GM19395 (cell line): Measurements from ENCODE around the gene ARHGDIB.

ENCODE experiments used
- ATAC-seq: cut with Tn5 transposase; IDR thresholded peaks from one replicate; pipeline ENCODE4 v1.9.1; 2021; ENCODE audit warnings: mild to moderate bottlenecking, moderate library complexity; ENCODE audit not compliant: unreplicated experiment

The ARHGDIB gene

DNA sequence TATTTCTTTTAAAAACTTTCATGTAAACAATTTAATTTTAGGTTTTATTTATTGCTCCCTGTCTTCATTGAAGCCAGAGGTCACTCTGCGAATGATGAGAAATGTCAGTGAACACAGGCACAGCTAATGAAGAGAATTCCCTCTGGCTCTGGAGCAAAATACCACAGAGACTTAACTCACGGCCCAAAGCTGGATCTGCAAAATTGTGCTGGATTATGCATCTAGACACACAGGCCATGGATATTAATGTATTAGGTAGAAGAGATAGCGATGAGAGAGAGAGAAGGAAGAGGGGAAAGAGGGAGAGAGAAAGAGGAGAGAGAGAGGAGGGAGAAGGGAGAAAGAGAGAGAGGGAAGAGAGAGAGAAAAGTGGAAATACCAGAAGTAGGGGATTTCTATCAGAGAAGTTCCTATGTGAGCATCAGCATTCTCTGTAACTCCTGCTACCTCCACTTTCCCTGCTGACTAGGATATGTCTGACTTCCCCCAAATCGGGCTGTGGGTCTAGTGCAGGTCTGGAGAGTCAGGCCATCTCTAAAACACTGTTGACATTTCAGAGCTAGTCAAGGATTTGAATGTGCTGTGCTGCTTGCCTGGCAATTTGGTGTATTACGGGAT, 3.7 kb downstream of the ARHGDIB start:
- no peak for ATAC-seq

DNA sequence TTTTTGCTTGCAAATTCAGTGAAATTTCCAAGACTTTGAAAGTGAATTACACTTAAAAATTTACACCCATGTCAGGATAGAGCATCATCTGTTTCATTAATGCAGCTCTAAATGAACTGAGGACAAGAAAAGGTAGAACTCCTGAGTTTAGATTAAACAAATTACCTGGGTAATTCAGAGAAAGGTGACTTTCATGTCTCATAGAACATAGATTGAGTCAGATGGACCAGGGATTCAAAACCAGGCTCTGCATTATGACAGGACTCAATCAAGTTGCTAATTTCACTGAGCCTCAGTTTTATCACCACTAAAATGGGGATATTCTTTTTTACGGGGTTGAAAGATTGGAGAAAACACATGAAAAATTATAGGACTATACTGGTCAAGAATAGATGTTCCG, 4.5 kb downstream of the ARHGDIB start:
- ATAC-seq = no peak

DNA sequence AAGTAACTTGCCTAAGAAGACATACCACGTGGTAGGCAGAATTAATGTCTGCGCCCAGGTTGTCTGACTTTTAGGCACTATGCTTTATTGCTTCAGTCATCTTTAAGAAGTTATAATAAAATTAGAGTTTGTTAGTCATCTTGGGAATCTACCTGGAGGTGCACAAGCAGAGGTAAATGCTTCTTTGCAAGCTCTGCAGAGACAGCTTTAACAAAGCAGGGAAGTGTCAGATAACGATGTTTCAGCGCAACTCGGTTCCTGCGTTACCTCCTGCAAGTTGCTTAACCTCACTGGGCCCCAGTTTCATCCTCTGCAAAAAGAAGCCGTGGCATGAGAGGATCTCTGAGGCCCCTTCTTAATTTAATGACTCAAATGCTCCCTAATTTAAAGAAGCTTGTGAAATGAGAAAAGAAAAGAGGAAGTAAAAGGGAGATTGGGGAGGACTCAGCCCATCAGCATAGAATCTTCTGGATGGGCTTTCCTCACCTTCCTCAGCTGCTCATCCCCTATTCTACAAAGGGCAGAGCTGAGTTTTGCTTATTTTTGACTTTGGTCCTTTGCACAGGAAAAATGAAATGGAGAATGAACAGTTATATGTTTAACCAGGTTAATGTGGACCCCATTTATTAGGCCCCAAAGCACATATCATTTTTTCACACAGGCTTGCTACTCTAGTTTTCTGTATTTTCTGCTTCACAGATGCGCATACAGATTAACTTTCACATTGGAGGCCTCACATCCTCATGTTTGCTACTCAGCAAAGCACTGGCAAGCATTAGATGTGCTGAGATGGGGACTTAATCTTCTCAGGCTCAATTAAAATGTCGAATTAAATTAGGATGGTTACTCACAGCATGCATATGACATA, 5.1 kb downstream of the ARHGDIB start:
- peak; percentile 44 for ATAC-seq

DNA sequence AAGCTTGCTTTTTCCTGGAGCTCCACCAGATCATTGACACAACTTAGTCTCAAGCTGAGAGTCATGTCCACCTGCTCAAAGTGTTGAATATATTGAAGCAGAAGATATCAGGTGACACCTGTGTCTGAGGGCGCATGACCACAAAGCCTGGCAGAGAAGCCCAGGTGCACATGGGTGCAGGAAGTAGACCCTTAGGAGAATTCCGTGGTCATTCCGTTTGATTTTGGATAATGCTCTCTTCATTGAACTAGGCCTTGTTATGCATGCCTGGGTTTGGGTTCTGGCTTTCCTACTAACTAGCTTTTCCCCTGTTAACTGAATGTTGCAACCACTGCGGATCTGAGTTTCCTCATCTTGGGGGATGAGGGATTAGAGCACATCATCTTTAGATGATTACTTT, 7.1 kb downstream of the ARHGDIB start:
- no peak for ATAC-seq

DNA sequence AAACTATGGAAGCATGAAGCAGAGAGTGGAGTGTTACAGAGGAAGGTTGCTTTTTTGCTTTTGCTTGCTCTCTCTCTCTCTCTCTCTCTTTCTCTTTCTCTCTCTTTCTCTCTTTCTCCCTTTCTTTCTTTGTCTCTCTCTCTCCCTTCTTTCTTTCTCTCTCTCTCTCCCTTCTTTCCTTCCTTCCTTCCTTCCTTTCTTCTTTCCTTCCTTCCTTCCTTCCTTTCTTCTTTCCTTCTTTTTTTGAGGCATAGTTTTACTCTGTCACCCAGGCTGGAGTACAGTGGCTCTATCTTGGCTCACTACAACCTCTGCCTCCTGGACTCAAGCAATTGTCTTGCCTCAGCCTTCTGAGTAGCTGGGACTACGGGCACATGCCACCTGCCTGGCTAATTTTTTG, 7.6 kb downstream of the ARHGDIB start:
- ATAC-seq = no peak

DNA sequence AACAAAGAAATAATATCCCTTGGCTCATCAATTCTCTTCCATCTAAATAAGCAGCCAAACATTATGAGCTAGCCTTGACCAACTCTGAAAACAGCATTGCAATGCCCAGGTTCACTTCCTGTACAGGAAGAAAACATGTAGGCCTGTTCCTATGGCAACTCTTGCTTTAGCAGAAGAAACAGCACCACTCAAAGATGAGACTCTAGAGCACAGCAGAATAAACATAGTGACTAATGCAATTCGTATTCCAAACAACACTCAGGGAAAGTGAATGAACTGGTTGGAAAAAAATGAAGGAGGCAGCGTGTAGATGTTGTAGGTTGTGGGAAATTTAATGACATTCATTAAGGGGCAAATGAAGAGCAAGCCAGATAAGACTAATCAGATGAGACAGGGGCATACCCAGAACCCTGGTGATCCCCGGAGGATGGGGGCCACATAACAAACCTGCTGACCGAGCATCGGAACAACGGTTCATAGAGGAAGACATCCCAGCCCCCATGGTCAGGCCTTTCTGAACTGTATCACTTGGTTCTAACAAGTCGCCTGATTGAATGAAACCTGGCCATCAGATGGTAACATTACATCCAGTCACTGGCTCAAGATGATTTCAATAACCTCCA, 9.0 kb downstream of the ARHGDIB start:
- peak; percentile 57 for ATAC-seq

DNA sequence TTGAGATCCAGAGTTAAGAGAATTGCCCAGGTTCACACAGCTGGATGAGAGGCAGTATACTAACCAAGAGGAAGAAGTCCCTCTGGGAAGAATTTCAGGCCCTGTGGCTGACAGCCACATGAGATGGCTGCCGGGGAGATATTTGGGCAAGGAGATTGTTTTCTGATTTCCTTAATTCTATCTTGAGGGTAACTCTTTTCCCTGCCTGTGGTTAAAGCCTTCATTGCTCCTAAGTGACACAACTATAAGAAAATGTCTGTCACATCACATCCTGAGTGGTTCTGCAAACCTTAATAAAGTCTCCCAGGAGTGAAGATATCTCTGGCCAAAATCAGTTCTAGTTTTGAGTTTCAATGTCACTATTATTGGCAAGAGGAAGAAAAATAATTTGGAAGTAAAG, 9.6 kb downstream of the ARHGDIB start:
- ATAC-seq = no peak

DNA sequence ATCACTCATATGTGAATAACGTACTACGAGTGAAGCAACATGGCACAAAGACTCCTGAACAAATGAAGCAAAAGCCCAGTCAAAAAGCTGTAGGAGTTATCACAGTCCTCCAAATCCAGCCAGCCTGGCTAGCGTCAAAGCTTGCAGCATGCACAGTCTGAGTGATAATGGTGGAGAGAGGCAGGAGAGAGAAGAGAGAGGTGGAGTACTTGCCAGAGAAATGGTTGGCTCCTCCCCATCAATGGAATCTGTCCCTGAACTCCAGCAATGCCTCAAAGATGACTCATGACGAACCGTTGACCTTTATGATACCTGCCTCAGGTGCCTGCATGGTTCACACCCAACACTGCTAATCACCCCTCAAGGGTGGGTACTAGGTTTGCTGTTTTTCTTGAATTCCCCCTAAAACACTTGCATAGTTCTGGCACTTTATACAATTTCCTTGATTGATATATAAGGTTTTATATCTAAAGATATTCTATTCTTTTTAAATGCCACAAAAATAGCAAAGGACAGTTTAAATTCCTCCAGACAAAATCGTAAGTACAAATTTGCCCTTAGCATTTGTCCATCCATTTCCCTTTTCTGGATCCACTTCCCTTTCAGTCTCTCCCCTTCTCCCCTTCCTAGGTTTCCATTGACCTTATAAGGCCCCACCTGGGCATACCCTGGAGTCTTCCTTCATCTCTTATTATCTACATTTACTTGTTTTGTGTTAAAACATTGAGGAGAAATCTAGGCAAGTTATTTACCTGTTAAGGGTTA, 10.2 kb downstream of the ARHGDIB start:
- ATAC-seq = no peak

DNA sequence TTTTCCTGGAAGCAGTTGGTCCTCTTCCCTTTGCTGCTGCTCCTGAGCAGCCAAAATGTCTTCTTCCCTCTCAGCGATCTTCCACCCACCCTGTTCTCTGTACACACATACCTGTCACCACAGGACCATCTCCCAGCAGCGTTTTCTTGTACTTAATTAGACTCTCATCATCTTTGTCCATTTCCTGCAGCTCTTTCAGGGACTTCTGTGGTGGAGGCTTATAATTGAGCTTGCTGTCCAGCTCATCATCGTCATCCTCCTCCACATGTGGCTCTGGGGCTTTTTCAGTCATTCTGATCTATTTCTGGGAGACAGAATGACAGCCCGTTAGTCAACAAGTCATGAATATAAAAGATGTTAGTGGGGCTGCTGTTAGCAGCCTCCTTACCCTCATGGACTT, 11.0 kb downstream of the ARHGDIB start:
- ATAC-seq = no peak

DNA sequence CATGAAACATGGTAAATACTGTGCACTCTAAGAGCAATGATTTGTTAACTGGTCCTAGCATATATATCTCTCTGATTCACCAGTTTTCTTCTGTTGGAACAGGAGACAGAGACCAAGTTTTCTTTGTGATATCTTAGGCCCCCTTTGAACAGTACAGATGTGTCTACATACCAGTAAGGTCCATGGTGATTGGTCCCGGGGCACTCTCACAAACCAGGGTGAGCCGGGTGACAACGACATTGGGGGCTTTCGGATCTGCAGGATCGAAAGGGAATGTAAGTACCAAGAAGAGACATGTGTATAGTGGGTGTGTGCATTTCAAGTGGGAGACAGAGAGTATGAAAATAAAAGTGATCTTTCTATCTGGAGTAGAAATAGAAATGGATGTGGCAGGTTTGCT, 11.8 kb downstream of the ARHGDIB start:
- no peak for ATAC-seq

DNA sequence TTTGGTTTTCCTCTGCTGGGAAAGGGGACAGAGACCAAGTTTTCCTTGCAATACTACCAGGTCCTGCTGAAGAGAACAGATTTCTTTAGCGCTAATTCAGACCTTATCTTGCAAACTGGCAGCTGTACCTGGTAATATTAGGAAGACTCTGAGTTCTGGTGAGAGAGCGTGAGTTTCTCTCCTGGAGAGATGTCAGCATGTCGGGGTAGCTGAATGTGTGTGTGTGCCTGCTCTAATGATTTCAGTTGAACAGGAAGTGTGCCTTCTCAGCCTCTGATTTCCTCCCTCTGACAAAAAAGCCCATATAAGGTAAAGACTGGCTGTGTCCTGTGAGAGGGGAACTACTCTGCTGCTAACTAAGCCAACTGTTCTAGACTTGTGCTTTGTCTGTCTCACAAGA, 12.7 kb downstream of the ARHGDIB start:
- ATAC-seq = peak; percentile 92

DNA sequence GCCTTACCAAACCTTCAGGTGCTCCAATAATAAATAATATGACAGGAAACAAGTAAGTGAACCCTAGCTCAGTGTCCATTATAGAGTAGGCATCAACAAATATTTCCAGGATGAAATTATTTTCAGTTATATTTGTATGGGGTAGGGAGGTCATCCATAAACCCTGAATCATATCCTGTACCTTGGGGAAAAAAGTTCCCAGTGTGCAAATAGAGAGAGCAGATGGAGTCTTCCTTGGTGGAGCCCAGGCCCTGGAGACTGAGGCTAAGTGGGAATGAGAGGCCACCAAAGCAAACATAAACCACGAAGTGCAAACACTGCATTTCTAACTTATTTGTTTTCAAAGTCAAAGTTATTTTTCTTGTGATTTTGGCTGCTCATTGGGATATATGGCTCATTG, 14.5 kb downstream of the ARHGDIB start:
- no peak for ATAC-seq

DNA sequence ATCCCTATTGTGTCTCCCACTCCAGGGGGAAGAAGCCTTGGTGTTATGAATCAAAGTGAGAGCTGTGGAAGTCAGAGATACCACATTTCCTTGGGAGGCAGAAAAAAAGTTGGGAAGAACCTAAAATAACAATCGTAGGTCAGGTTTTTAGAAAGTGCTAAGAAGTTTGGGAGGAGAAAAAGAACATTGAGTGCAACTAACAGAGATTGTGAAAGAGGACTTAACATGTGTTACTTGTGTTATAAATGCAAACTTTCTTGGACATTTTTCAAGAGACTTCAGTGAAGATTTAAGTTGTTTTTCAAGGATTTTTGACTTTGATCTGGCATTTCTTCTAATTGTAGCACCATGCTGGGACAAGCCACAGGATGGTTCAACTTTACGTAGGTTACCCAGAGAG, 15.2 kb downstream of the ARHGDIB start:
- no peak for ATAC-seq

DNA sequence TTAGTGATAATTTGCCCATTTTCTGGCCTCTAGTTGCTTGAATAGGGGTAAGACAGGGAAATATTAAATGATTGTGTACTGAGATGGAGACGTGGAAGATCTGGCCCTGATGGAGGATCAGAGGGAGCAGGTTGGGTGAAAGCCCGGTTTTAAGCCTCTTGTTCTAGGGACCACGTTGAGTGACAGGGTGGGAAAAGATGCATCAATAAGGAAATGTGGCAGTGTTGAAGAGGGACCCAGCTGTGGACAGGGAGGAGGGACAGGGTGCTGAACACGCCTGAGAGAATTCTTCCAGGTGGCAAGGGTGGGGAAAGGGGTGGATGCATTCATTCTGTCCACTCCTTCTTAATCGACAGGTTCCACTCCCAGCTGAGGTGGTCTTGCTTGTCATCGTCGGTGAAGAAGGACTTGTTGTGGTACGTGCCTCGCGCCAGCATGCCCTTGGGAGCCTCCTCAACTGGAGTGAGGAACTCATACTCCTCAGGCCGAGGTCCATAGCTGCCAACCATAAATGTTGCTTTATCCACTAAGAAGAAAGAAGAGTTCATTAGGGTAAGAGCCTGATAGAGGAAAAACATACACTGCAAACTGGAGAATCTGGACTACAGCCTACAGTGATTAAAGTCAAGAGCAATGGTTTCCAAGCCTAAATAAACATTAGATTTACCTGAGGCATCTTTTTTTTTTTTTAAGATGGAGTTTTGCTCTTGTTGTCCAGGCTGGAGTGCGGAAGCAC, 19.0 kb downstream of the ARHGDIB start:
- ATAC-seq = no peak

DNA sequence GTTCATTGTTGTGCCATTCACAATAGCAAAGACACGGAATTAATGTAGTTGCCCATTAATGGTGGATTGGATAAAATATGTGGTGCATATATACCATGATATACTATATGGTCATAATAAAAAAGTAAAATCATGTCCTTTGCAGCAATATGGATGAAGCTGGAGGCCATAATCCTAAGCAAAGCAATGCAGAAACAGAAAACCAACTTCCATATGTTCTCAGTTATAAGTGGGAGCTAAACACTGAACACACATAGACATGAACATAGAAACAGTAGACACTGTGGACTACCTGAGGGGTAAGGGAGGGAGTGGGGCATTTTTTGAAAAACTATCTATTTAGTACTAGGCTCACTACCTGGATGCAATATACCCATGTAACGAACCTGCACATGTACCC, 20.0 kb downstream of the ARHGDIB start:
- no peak for ATAC-seq

DNA sequence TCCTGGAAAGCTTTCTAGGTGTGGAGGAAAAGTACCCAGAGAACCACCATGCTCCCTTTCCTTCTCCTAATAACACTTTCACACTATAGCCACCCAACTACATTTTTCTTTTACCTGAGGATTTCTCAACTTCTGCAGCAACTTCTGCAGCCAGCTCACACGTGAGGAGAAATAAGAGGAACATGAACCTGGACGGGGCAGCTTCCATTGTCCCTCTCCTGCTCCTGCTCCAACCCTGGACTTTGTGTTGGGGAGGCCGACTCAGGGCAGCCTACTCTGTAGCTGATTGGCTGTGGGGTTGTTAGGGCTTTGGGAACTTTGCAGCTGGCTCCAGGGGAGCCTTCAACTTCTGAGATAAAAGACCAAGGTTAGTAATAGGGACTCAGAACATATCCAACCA, 23.1 kb downstream of the ARHGDIB start, which contains the start of gene ERP27:
ERP27 (minus strand) TSS at position 237 of the 400 bp plus-strand sequence; CDS start at position 208, 29 bp downstream.
- no peak for ATAC-seq

DNA sequence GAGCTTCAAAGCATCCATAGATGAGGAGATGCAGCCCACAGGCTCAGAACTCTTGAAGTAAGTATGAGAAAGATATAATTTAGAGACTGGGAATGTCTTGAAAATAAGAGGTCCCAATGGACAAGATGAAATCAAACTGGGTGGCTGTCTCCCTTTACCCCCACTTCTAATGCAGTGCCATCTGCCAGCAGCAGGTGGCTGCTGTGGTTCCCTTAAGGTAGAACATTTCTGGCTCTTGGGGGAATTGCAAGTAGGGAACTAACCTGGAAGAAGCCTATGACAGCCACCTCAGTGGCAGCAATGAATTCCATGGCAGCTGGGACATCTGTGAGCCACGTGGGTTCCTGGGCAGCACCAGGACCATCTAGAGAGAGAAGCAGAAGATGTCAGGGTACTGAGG, 23.7 kb downstream of the ARHGDIB start:
- ATAC-seq = peak; percentile 51

DNA sequence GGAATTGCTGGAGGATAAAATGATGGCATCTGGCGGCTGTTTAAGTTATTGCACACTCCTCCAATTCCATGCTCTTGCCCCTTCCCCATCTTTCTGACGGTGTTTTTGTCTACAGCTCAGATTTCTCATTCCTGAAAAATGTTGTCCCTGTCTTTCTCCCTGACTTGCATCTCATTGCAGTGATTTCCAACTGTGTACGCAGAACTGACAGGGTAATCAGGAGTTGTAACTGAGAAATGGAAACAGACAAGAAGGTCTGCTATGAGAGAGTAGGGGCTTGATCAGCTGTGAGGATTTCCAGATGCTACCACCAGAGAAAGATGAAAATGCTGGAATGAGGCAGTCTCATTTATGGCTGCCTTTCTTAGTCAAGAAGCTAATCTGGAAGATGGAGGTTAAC, 24.4 kb downstream of the ARHGDIB start:
- ATAC-seq = no peak

DNA sequence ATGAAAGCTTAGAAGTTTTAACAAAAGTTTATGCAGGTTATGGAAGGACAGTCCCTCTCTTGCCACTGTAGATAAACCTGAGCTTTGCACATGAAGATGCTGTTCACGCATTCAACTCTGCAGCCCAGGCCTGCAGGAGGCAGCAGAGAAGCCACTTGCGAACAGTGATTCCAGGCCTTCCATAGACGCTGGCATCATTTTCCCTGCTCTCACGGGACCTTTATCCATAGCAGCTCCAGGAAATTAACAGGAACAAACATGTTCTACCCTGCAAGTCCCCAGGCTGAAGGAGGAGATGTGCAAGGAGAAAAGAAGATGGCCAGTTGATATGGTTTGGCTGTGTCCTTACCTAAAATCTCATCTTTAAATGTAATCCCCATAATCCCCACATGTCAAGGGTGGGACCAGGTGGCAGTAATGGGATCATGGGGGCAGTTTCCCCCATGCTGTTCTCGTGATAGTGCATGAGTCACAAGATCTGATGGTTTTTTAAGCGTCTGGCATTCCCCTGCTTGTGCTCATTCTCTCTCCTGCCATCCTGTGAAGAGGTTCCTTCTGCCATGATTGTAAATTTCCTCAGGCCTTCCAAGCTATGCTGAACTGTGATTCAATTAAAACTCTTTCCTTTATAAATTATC, 25.1 kb downstream of the ARHGDIB start:
- no peak for ATAC-seq

DNA sequence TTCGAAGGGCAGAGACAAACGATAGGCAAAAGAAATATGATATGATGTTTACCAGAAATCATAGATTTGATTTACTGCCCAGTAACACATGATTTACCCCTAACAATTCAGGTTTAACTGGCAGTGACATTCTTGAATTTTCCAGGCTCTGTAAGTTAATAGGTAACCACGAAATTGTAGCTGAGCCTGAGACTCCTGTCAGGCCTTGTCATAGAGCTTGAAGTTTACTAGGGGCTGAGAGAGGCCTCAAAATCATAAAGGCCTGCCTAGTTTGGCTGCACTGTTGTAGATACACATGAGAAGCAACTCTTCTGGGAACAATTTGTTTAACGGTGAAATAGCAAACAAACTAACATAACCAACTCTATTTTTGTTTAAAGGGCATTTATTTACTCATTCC, 26.4 kb downstream of the ARHGDIB start:
- no peak for ATAC-seq
